Ovary (tissue), 3 donors: ENCODE measurements around the gene PSG2.
"Not testable (repeated sequence)": the region's sequence is repeated elsewhere in the genome, so short reads cannot be mapped to it uniquely, and the experiment has no call there.

Source experiments
- POLR2A ChIP-seq: fragments of 450-650 bp; IDR thresholded peaks from one replicate; pipeline ENCODE4 v1.6.1; 2017; ENCODE audit warnings: antibody characterized with exemption, mild to moderate bottlenecking, moderate library complexity
- TF ChIP-seq, protein P1 (sequence below), 3 donors: fragments of 450-650 bp in 2 of 3; fragments of 200-600 bp in 1 of 3; IDR thresholded peaks; one replicate each; pipeline versions ENCODE4 v1.5.1 to v1.8.0; 2016 to 2022; ENCODE audit warnings: antibody characterized with exemption in 3 of 3, mild to moderate bottlenecking in 1 of 3
- donor health status: DM: no; HTN: no; CAD: no.

DNA sequence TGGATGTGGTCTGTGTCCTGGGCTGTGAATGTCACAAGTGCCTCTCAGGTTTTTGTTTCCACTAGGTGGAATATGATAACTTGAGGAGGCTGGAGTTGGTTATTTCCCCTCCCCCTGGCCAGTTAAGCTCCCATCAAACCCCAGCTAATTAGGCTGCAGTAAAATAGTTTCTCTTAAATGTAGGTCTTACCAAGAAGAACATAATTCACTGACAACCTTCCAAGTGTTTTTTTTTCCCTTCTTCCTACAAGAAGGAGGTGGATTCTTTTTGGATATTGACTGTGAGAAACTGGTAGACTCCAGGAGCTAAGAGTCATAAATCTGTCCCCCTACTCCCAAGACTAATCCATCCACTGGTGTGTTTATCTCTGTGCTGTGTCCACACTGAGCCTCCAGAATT is 15.9 kb upstream of the PSG2 start:
- TF ChIP-seq, protein P1, sequence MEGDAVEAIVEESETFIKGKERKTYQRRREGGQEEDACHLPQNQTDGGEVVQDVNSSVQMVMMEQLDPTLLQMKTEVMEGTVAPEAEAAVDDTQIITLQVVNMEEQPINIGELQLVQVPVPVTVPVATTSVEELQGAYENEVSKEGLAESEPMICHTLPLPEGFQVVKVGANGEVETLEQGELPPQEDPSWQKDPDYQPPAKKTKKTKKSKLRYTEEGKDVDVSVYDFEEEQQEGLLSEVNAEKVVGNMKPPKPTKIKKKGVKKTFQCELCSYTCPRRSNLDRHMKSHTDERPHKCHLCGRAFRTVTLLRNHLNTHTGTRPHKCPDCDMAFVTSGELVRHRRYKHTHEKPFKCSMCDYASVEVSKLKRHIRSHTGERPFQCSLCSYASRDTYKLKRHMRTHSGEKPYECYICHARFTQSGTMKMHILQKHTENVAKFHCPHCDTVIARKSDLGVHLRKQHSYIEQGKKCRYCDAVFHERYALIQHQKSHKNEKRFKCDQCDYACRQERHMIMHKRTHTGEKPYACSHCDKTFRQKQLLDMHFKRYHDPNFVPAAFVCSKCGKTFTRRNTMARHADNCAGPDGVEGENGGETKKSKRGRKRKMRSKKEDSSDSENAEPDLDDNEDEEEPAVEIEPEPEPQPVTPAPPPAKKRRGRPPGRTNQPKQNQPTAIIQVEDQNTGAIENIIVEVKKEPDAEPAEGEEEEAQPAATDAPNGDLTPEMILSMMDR (IDR thresholded peaks at IDR 0.05), result not testable (repeated sequence)
- TF ChIP-seq POLR2A, result not testable (repeated sequence)
